Measurements from ENCODE around the gene PLA2R1.

- TF ChIP-seq, protein P1, sequence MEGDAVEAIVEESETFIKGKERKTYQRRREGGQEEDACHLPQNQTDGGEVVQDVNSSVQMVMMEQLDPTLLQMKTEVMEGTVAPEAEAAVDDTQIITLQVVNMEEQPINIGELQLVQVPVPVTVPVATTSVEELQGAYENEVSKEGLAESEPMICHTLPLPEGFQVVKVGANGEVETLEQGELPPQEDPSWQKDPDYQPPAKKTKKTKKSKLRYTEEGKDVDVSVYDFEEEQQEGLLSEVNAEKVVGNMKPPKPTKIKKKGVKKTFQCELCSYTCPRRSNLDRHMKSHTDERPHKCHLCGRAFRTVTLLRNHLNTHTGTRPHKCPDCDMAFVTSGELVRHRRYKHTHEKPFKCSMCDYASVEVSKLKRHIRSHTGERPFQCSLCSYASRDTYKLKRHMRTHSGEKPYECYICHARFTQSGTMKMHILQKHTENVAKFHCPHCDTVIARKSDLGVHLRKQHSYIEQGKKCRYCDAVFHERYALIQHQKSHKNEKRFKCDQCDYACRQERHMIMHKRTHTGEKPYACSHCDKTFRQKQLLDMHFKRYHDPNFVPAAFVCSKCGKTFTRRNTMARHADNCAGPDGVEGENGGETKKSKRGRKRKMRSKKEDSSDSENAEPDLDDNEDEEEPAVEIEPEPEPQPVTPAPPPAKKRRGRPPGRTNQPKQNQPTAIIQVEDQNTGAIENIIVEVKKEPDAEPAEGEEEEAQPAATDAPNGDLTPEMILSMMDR (conservative IDR thresholded peaks at IDR 0.05; ENCODE audit: low read length): no peak
- TF ChIP-seq EZH2phosphoT487 (IDR thresholded peaks at IDR 0.05; ENCODE audit: borderline replicate concordance): no peak
Measured at GRCh38 chr2:160076914-160077313, 14.5 kb upstream of the PLA2R1 start.

Measured in Loucy (cell line).